HepG2 (cell line): Measurements from ENCODE around the gene NDUFAF8. TPM values are rescaled to one million over a fixed set of nuclear protein-coding genes. Genes with fewer than 3 reads are reported as not detected.

Experiments
- AKAP8 ChIP-seq: sonication (generic); formaldehyde crosslinking; IDR thresholded peaks from 2 replicates; pipeline ENCODE4 v1.5.1; 2020; ENCODE audit warnings: mild to moderate bottlenecking, missing genetic modification reagents
- CCAR2 ChIP-seq: fragments of 200-400 bp; formaldehyde crosslinking; optimal IDR thresholded peaks from 2 replicates; pipeline ENCODE3; 2018; ENCODE audit warnings: low read depth, mild to moderate bottlenecking, low read length, moderate library complexity
- ETV5 ChIP-seq: IDR thresholded peaks from 2 replicates; pipeline ENCODE4 v1.6.1; 2018; ENCODE audit warnings: missing biosample characterization, missing genetic modification reagents, inconsistent platforms, borderline replicate concordance
- IKZF4 ChIP-seq: sonication (generic); formaldehyde crosslinking; IDR thresholded peaks from 2 replicates; pipeline ENCODE4 v1.5.1; 2020; ENCODE audit warnings: borderline replicate concordance, mild to moderate bottlenecking, low read depth, missing genetic modification reagents; ENCODE audit errors: not compliant biosample characterization
- MXI1 ChIP-seq: IDR thresholded peaks from 3 replicates; pipeline ENCODE4 v1.6.1; 2012; ENCODE audit warnings: low read depth, low read length, inconsistent platforms, borderline replicate concordance
- PRPF4 ChIP-seq: fragments of 200-400 bp; formaldehyde crosslinking; IDR thresholded peaks from 2 replicates; pipeline ENCODE4 v1.6.1; 2016; ENCODE audit warnings: low read length, low read depth; ENCODE audit not compliant: poor library complexity, severe bottlenecking
- SMAD3 ChIP-seq: sonication (generic); formaldehyde crosslinking; IDR thresholded peaks from 2 replicates; pipeline ENCODE4 v1.4.0; 2020; ENCODE audit warnings: missing genetic modification reagents
- SP1 ChIP-seq, 2 experiments: fragments of 450-650 bp in 1 of 2; sonication (generic) in 1 of 2; formaldehyde crosslinking in 1 of 2; IDR thresholded peaks; 2 replicates each; pipeline versions ENCODE4 v1.4.0 to v1.6.1; 2016 to 2020; ENCODE audit warnings: missing genetic modification reagents in 1 of 2
- TGIF2 ChIP-seq: IDR thresholded peaks from 2 replicates; pipeline ENCODE4 v1.6.1; 2016; ENCODE audit warnings: control low read depth, missing compliant biosample characterization
- ZFP36L2 ChIP-seq: sonication (generic); formaldehyde crosslinking; IDR thresholded peaks from 2 replicates; pipeline ENCODE4 v1.4.0; 2020; ENCODE audit warnings: missing genetic modification reagents
- ZIK1 ChIP-seq: sonication (generic); formaldehyde crosslinking; IDR thresholded peaks from 2 replicates; pipeline ENCODE4 v1.5.0; 2020; ENCODE audit warnings: mild to moderate bottlenecking, low read depth, missing genetic modification reagents, borderline replicate concordance
- ZNF143 ChIP-seq: sonication (generic); formaldehyde crosslinking; IDR thresholded peaks from 2 replicates; pipeline ENCODE4 v1.4.0; 2020; ENCODE audit warnings: missing genetic modification reagents
- ZNF773 ChIP-seq: sonication (generic); formaldehyde crosslinking; IDR thresholded peaks from 2 replicates; pipeline ENCODE4 v1.4.0; 2020; ENCODE audit warnings: missing genetic modification reagents, borderline replicate concordance
- ZSCAN22 ChIP-seq: sonication (generic); formaldehyde crosslinking; IDR thresholded peaks from 2 replicates; pipeline ENCODE4 v1.4.0; 2020; ENCODE audit warnings: mild to moderate bottlenecking, missing genetic modification reagents
- polyA plus RNA-seq, 8 experiments: library from polyadenylated mRNA; depleted of rRNA in 3 of 8; stranded (reverse) in 7 of 8; unstranded in 1 of 8; fragments of >200 nt; fragmentation: Illumina TruSeq in 4 of 8; extraction: Trizol in 4 of 8; gene quantifications; 2 replicates each; pipeline versions ENCODE4 v1.2.1 to v1.2.3, GENCODE V29; 2011 to 2016; ENCODE audit warnings: low read depth in 4 of 8, missing spikeins in 1 of 8, mixed read lengths in 1 of 8; ENCODE audit not compliant: insufficient read depth in 1 of 8
- total RNA-seq, 5 experiments: library from RNA; depleted of rRNA; stranded (reverse); fragments of >200 nt; fragmentation: Illumina TruSeq; extraction: Trizol; gene quantifications; 2 replicates each; pipeline ENCODE4 v1.2.3, GENCODE V29; 2016; ENCODE audit warnings: low read depth in 1 of 5
- TF ChIP-seq, protein P1 (sequence below): sonication (generic); formaldehyde crosslinking; IDR thresholded peaks from 2 replicates; pipeline ENCODE4 v1.5.0; 2020; ENCODE audit warnings: mild to moderate bottlenecking, missing genetic modification reagents
- TF ChIP-seq, protein P2 (sequence below): sonication (generic); formaldehyde crosslinking; IDR thresholded peaks from 2 replicates; pipeline ENCODE4 v1.4.0; 2020; ENCODE audit warnings: missing genetic modification reagents, borderline replicate concordance
- TF ChIP-seq, protein P3 (sequence below): sonication (generic); formaldehyde crosslinking; IDR thresholded peaks from 2 replicates; pipeline ENCODE4 v1.5.0; 2020; ENCODE audit warnings: missing genetic modification reagents
- TF ChIP-seq, protein P4 (sequence below): sonication (generic); formaldehyde crosslinking; conservative IDR thresholded peaks from 2 replicates; pipeline ENCODE4 v1.5.0; 2020; ENCODE audit warnings: missing genetic modification reagents

The NDUFAF8 gene
- total and polyA plus RNA-seq, 2 of the 13 experiments (the other 11 are each of a cell fraction or from before 2014, with no cell fraction given): 75.6 to 233 TPM

DNA sequence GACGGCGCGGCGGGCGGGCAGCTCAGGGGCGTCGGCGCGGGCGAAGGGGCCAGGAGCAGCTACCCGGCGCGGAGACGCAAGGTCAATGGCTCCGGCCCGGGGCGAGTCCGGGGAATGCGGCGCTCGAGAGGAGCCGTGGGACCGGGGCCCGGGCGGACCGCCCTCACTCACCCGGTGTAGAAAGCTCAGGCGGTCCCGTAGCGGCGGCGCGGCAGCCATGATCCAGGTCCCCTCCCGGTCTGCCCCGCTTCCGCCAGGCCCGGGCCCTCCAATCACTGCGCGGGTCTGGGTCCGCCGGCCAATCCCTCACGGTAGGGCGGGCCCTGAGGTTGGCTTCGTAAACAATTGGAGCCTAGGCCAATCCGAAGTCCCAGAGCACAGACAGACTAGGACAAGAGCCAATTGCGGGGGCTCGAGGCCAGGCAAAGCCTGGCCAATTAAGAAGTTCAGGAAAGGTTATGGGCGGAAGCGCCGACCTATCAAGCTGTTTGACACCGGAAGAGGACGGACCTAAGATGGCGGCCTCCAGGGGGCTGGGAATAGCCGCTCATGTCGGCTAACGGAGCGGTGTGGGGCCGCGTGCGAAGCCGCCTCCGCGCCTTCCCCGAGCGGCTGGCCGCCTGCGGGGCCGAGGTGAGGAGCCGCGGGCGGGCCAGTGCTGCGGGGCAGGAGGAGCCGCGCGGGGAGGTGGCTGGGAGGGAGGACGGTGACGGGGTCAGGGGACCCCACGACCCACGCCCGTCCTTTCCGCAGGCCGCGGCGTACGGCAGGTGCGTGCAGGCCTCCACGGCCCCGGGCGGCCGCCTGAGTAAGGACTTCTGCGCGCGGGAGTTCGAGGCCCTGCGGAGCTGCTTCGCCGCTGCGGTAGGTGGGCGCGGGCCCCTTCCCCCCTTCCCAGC lies at the start of gene NDUFAF8, which contains the start of gene TEPSIN (continued):
- TF ChIP-seq SP1 (IDR thresholded peaks at IDR 0.05): no peak
- peak; percentile 83; the same call in 1 of the 2 replicates for TF ChIP-seq SP1 (CRISPR knock-in tag; IDR thresholded peaks at IDR 0.05)
- TF ChIP-seq CCAR2: no peak
- TF ChIP-seq IKZF4: peak; percentile 69
- TF ChIP-seq, protein P1, sequence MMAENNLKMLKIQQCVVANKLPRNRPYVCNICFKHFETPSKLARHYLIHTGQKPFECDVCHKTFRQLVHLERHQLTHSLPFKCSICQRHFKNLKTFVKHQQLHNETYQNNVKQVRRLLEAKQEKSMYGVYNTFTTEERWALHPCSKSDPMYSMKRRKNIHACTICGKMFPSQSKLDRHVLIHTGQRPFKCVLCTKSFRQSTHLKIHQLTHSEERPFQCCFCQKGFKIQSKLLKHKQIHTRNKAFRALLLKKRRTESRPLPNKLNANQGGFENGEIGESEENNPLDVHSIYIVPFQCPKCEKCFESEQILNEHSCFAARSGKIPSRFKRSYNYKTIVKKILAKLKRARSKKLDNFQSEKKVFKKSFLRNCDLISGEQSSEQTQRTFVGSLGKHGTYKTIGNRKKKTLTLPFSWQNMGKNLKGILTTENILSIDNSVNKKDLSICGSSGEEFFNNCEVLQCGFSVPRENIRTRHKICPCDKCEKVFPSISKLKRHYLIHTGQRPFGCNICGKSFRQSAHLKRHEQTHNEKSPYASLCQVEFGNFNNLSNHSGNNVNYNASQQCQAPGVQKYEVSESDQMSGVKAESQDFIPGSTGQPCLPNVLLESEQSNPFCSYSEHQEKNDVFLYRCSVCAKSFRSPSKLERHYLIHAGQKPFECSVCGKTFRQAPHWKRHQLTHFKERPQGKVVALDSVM (CRISPR knock-in tag): no peak
- TF ChIP-seq ZSCAN22 (CRISPR knock-in tag): no peak
- 0 out of 2 replicates have a peak, but pooled peaks have one; percentile 14 for TF ChIP-seq ZNF143 (CRISPR knock-in tag)
- TF ChIP-seq, protein P2, sequence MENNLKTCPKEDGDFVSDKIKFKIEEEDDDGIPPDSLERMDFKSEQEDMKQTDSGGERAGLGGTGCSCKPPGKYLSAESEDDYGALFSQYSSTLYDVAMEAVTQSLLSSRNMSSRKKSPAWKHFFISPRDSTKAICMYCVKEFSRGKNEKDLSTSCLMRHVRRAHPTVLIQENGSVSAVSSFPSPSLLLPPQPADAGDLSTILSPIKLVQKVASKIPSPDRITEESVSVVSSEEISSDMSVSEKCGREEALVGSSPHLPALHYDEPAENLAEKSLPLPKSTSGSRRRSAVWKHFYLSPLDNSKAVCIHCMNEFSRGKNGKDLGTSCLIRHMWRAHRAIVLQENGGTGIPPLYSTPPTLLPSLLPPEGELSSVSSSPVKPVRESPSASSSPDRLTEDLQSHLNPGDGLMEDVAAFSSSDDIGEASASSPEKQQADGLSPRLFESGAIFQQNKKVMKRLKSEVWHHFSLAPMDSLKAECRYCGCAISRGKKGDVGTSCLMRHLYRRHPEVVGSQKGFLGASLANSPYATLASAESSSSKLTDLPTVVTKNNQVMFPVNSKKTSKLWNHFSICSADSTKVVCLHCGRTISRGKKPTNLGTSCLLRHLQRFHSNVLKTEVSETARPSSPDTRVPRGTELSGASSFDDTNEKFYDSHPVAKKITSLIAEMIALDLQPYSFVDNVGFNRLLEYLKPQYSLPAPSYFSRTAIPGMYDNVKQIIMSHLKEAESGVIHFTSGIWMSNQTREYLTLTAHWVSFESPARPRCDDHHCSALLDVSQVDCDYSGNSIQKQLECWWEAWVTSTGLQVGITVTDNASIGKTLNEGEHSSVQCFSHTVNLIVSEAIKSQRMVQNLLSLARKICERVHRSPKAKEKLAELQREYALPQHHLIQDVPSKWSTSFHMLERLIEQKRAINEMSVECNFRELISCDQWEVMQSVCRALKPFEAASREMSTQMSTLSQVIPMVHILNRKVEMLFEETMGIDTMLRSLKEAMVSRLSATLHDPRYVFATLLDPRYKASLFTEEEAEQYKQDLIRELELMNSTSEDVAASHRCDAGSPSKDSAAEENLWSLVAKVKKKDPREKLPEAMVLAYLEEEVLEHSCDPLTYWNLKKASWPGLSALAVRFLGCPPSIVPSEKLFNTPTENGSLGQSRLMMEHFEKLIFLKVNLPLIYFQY: peak; percentile 65
- TF ChIP-seq, protein P3, sequence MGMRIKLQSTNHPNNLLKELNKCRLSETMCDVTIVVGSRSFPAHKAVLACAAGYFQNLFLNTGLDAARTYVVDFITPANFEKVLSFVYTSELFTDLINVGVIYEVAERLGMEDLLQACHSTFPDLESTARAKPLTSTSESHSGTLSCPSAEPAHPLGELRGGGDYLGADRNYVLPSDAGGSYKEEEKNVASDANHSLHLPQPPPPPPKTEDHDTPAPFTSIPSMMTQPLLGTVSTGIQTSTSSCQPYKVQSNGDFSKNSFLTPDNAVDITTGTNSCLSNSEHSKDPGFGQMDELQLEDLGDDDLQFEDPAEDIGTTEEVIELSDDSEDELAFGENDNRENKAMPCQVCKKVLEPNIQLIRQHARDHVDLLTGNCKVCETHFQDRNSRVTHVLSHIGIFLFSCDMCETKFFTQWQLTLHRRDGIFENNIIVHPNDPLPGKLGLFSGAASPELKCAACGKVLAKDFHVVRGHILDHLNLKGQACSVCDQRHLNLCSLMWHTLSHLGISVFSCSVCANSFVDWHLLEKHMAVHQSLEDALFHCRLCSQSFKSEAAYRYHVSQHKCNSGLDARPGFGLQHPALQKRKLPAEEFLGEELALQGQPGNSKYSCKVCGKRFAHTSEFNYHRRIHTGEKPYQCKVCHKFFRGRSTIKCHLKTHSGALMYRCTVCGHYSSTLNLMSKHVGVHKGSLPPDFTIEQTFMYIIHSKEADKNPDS (CRISPR knock-in tag): no peak
- TF ChIP-seq ZFP36L2: no peak
- TF ChIP-seq, protein P4, sequence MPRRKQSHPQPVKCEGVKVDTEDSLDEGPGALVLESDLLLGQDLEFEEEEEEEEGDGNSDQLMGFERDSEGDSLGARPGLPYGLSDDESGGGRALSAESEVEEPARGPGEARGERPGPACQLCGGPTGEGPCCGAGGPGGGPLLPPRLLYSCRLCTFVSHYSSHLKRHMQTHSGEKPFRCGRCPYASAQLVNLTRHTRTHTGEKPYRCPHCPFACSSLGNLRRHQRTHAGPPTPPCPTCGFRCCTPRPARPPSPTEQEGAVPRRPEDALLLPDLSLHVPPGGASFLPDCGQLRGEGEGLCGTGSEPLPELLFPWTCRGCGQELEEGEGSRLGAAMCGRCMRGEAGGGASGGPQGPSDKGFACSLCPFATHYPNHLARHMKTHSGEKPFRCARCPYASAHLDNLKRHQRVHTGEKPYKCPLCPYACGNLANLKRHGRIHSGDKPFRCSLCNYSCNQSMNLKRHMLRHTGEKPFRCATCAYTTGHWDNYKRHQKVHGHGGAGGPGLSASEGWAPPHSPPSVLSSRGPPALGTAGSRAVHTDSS (CRISPR knock-in tag): no peak
- no peak for TF ChIP-seq PRPF4
- TF ChIP-seq TGIF2 (CRISPR knock-in tag): 0 out of 2 replicates have a peak, but pooled peaks have one; percentile 58
- no peak for TF ChIP-seq ZNF773 (CRISPR knock-in tag)
- peak; percentile 91; the same call in 1 of the 3 replicates for TF ChIP-seq MXI1
- peak; percentile 58; the same call in 1 of the 2 replicates for TF ChIP-seq ETV5 (CRISPR knock-in tag)
- TF ChIP-seq ZIK1 (CRISPR knock-in tag): no peak
- no peak for TF ChIP-seq SMAD3
- TF ChIP-seq AKAP8: peak; percentile 88
